Activated CD4-positive, alpha-beta memory T cell treated with anti-CD3 and anti-CD28 coated beads, Interleukin-2, amount 10 ng/mL, durations not matched to agents 7 days and 5 days (primary cell): Measurements from ENCODE around the gene TRIO. TPM values are rescaled to one million over a fixed set of nuclear protein-coding genes. Genes with fewer than 3 reads are reported as not detected.

Experiments
- CTCF ChIA-PET: fragments of 350-600 bp; sonication (Branson Sonifier 250); formaldehyde crosslinking; loops from one replicate; lab custom pipeline; 2021; ENCODE audit warnings: antibody characterized with exemption, inconsistent platforms; lab: Charles Lee
- POLR2A ChIA-PET: fragments of 350-600 bp; sonication (Branson Sonifier 250); formaldehyde crosslinking; loops from one replicate; lab custom pipeline; 2021; ENCODE audit warnings: antibody characterized with exemption; lab: Charles Lee
- DNase-seq: peaks from one replicate; pipeline ENCODE4 v3.0.0-alpha.2; 2020
- H3K27ac Mint-ChIP-seq: one replicate; pipeline ENCODE4 v1.8.0; 2021; ENCODE audit warnings: mild to moderate bottlenecking, mixed read lengths
- H3K27me3 Mint-ChIP-seq: one replicate; pipeline ENCODE4 v1.8.0; 2021; ENCODE audit warnings: mixed read lengths
- H3K36me3 Mint-ChIP-seq: one replicate; pipeline ENCODE4 v1.8.0; 2021; ENCODE audit warnings: low read depth, mixed read lengths
- H3K4me1 Mint-ChIP-seq: one replicate; pipeline ENCODE4 v1.8.0; 2021; ENCODE audit warnings: mixed read lengths
- H3K4me3 Mint-ChIP-seq: one replicate; pipeline ENCODE4 v1.8.0; 2021; ENCODE audit warnings: mild to moderate bottlenecking, mixed read lengths
- H3K9me3 Mint-ChIP-seq: one replicate; pipeline ENCODE4 v1.8.0; 2021; ENCODE audit warnings: mixed read lengths
- total RNA-seq, 2 experiments: library from RNA; stranded (reverse); gene quantifications; one replicate each; pipeline ENCODE4 v1.2.3, GENCODE V29; 2021

Gene TRIO
- total RNA-seq, 2 experiments from 2014 or later = 8.1 to 8.3 TPM

- ChIA-PET POLR2A (no interaction called here), CTCF (no interaction called here)
- Mint-ChIP-seq H3K27me3 (peaks cover 7% of the 10 kb centered on the region), H3K9me3 (no peaks in the 10 kb centered on the region), H3K27ac (no peak overlapping the region), H3K4me3 (no peak overlapping the region), H3K36me3 (no peaks in the 10 kb centered on the region), H3K4me1 (no peaks in the 10 kb centered on the region)
- no peak for DNase-seq
These were observed 12.6 kb downstream of the TRIO start for GRCh38 chr5:14155739-14156138.

GRCh38 chr5:14156290-14156649 lies 13.1 kb downstream of the TRIO start:
- ChIA-PET CTCF (no interaction called here), POLR2A (no interaction called here)
- DNase-seq = no peak
- H3K27me3 Mint-ChIP-seq = peaks cover 5% of the 10 kb centered on the region
- no peaks in the 10 kb centered on the region for H3K9me3 Mint-ChIP-seq
- no peaks in the 10 kb centered on the region for H3K36me3 Mint-ChIP-seq
- H3K4me1 Mint-ChIP-seq = no peaks in the 10 kb centered on the region
- H3K27ac Mint-ChIP-seq = no peak overlapping the region
- no peak overlapping the region for H3K4me3 Mint-ChIP-seq

- Mint-ChIP-seq H3K27me3 (peaks cover 5% of the 10 kb centered on the region), H3K36me3 (no peaks in the 10 kb centered on the region), H3K27ac (no peak overlapping the region), H3K4me3 (no peak overlapping the region), H3K4me1 (no peaks in the 10 kb centered on the region), H3K9me3 (no peaks in the 10 kb centered on the region)
- POLR2A ChIA-PET = no interaction called here
- no peak for DNase-seq
- CTCF ChIA-PET = no interaction called here
These were observed 13.7 kb downstream of the TRIO start for GRCh38 chr5:14156650-14157492.

- Mint-ChIP-seq H3K36me3 (no peaks in the 10 kb centered on the region), H3K4me3 (no peak overlapping the region), H3K27me3 (peaks cover 4% of the 10 kb centered on the region), H3K4me1 (no peaks in the 10 kb centered on the region), H3K9me3 (no peaks in the 10 kb centered on the region), H3K27ac (no peak overlapping the region)
- POLR2A ChIA-PET = no interaction called here
- CTCF ChIA-PET = no interaction called here
- no peak for DNase-seq
These were observed 14.3 kb downstream of the TRIO start for GRCh38 chr5:14157493-14157782.

GRCh38 chr5:14158890-14159666 lies 15.9 kb downstream of the TRIO start:
- no peaks in the 10 kb centered on the region for H3K36me3 Mint-ChIP-seq
- ChIA-PET CTCF (no interaction called here), POLR2A (no interaction called here)
- H3K9me3 Mint-ChIP-seq = no peaks in the 10 kb centered on the region
- peaks cover 3% of the 10 kb centered on the region for H3K27me3 Mint-ChIP-seq
- DNase-seq = no peak
- H3K4me1 Mint-ChIP-seq = no peaks in the 10 kb centered on the region
- H3K4me3 Mint-ChIP-seq = no peak overlapping the region
- no peak overlapping the region for H3K27ac Mint-ChIP-seq

- Mint-ChIP-seq H3K9me3 (peaks cover 3% of the 10 kb centered on the region), H3K4me1 (no peaks in the 10 kb centered on the region), H3K27ac (no peak overlapping the region), H3K4me3 (no peak overlapping the region), H3K27me3 (no peaks in the 10 kb centered on the region), H3K36me3 (no peaks in the 10 kb centered on the region)
- POLR2A ChIA-PET = no interaction called here
- DNase-seq = no peak
- CTCF ChIA-PET = no interaction called here
These were observed 18.8 kb downstream of the TRIO start for GRCh38 chr5:14161825-14162556.

- Mint-ChIP-seq H3K4me3 (no peak overlapping the region), H3K27me3 (no peaks in the 10 kb centered on the region), H3K4me1 (peaks cover 4% of the 10 kb centered on the region), H3K36me3 (no peaks in the 10 kb centered on the region), H3K9me3 (peaks cover 3% of the 10 kb centered on the region), H3K27ac (no peak overlapping the region)
- ChIA-PET CTCF (no interaction called here), POLR2A (no interaction called here)
- no peak for DNase-seq
These were observed 21.3 kb downstream of the TRIO start for GRCh38 chr5:14164164-14165163.

- ChIA-PET CTCF (no interaction called here), POLR2A (no interaction called here)
- no peak overlapping the region for H3K4me3 Mint-ChIP-seq
These were observed 22.4 kb downstream of the TRIO start for GRCh38 chr5:14165375-14166106.

GRCh38 chr5:14166437-14166836 lies 23.3 kb downstream of the TRIO start:
- H3K27ac Mint-ChIP-seq = no peak overlapping the region
- no peak for DNase-seq
- ChIA-PET POLR2A (no interaction called here), CTCF (no interaction called here)
- peaks cover 4% of the 10 kb centered on the region for H3K4me1 Mint-ChIP-seq
- H3K36me3 Mint-ChIP-seq = no peaks in the 10 kb centered on the region
- H3K4me3 Mint-ChIP-seq = no peak overlapping the region
- H3K27me3 Mint-ChIP-seq = peaks cover 2% of the 10 kb centered on the region
- H3K9me3 Mint-ChIP-seq = peaks cover 3% of the 10 kb centered on the region

More at GRCh38 chr5:14165375-14166106, 22.4 kb downstream of the TRIO start:
- H3K4me1 Mint-ChIP-seq = peaks cover 4% of the 10 kb centered on the region
- peaks cover 3% of the 10 kb centered on the region for H3K9me3 Mint-ChIP-seq
- H3K27me3 Mint-ChIP-seq = peaks cover 2% of the 10 kb centered on the region
- no peak for DNase-seq
- H3K36me3 Mint-ChIP-seq = no peaks in the 10 kb centered on the region
- no peak overlapping the region for H3K27ac Mint-ChIP-seq

GRCh38 chr5:14167211-14167845 lies 24.2 kb downstream of the TRIO start:
- Mint-ChIP-seq H3K36me3 (no peaks in the 10 kb centered on the region), H3K4me1 (peaks cover 4% of the 10 kb centered on the region), H3K27ac (no peak overlapping the region), H3K4me3 (no peak overlapping the region), H3K27me3 (peaks cover 3% of the 10 kb centered on the region), H3K9me3 (peaks cover 3% of the 10 kb centered on the region)
- CTCF ChIA-PET = no interaction called here
- POLR2A ChIA-PET = no interaction called here
- DNase-seq = no peak

GRCh38 chr5:14168144-14168792 lies 25.1 kb downstream of the TRIO start:
- Mint-ChIP-seq H3K36me3 (no peaks in the 10 kb centered on the region), H3K9me3 (peaks cover 3% of the 10 kb centered on the region), H3K4me3 (no peak overlapping the region), H3K27me3 (peaks cover 10% of the 10 kb centered on the region), H3K27ac (no peak overlapping the region), H3K4me1 (peaks cover 4% of the 10 kb centered on the region)
- ChIA-PET POLR2A (no interaction called here), CTCF (no interaction called here)
- DNase-seq = no peak
